Progenitor cell of endocrine pancreas (in vitro differentiated cells): Measurements from ENCODE around the gene MEOX2. TPM values are rescaled to one million over a fixed set of nuclear protein-coding genes. Genes with fewer than 3 reads are reported as not detected.

Experiments used
- DNase-seq: peaks from one replicate; pipeline ENCODE4 v3.0.0; 2021; ENCODE audit warnings: low spot score; ENCODE audit not compliant: unreplicated experiment
- H3K27ac Mint-ChIP-seq: 2 replicates; pipeline ENCODE4 v1.8.0; 2021; ENCODE audit warnings: mild to moderate bottlenecking, moderate library complexity, mixed read lengths
- H3K27me3 Mint-ChIP-seq: 2 replicates; pipeline ENCODE4 v1.8.0; 2021; ENCODE audit warnings: mixed read lengths
- H3K36me3 Mint-ChIP-seq: 2 replicates; pipeline ENCODE4 v1.8.0; 2022; ENCODE audit warnings: mixed read lengths; ENCODE audit not compliant: insufficient read depth
- H3K4me1 Mint-ChIP-seq: 2 replicates; pipeline ENCODE4 v1.8.0; 2021; ENCODE audit warnings: low read depth, mixed read lengths
- H3K4me3 Mint-ChIP-seq: 2 replicates; pipeline ENCODE4 v1.8.0; 2021; ENCODE audit warnings: low read depth, mild to moderate bottlenecking, moderate library complexity, mixed read lengths
- H3K9me3 Mint-ChIP-seq: 2 replicates; pipeline ENCODE4 v1.8.0; 2021; ENCODE audit warnings: low read depth, mixed read lengths
- CTCF ChIP-seq: fragments of 200-600 bp; sonication (generic); IDR thresholded peaks from one replicate; pipeline ENCODE4 v1.5.0; 2021; ENCODE audit warnings: antibody characterized with exemption, mild to moderate bottlenecking; ENCODE audit not compliant: unreplicated experiment
- total RNA-seq: library from RNA; stranded (reverse); gene quantifications from 2 replicates; pipeline ENCODE4 v1.2.1, GENCODE V29; 2021

The MEOX2 gene
- total RNA-seq, 1 donor from 2014 or later, result not detected

GRCh38 chr7:15685358-15686294, 857 bp downstream of the MEOX2 start:
- Mint-ChIP-seq H3K36me3 (no peaks in the 10 kb centered on the region), H3K9me3 (no peaks in the 10 kb centered on the region), H3K4me3 (peak overlapping the region; percentile 56), H3K27me3 (peaks cover 79% of the 10 kb centered on the region), H3K27ac (no peak overlapping the region), H3K4me1 (peaks cover 19% of the 10 kb centered on the region)
- no peak for TF ChIP-seq CTCF
- DNase-seq, result peak; percentile 24

GRCh38 chr7:15684871-15685270, 1.6 kb downstream of the MEOX2 start:
- Mint-ChIP-seq H3K36me3 (no peaks in the 10 kb centered on the region), H3K27me3 (peaks cover 80% of the 10 kb centered on the region), H3K9me3 (no peaks in the 10 kb centered on the region), H3K4me3 (no peak overlapping the region), H3K27ac (no peak overlapping the region), H3K4me1 (peaks cover 19% of the 10 kb centered on the region)
- no peak for TF ChIP-seq CTCF
- no peak for DNase-seq

- Mint-ChIP-seq H3K27ac (no peak overlapping the region), H3K36me3 (no peaks in the 10 kb centered on the region), H3K27me3 (peaks cover 78% of the 10 kb centered on the region), H3K4me3 (no peak overlapping the region), H3K9me3 (no peaks in the 10 kb centered on the region), H3K4me1 (peaks cover 19% of the 10 kb centered on the region)
- no peak for DNase-seq
- no peak for TF ChIP-seq CTCF
These were observed 2.2 kb downstream of the MEOX2 start for GRCh38 chr7:15684111-15684800.

- Mint-ChIP-seq H3K27me3 (peaks cover 63% of the 10 kb centered on the region), H3K4me1 (peaks cover 19% of the 10 kb centered on the region)
- no peak for TF ChIP-seq CTCF
These were observed 3.7 kb downstream of the MEOX2 start for GRCh38 chr7:15682751-15683245.

GRCh38 chr7:15682111-15682510, 4.4 kb downstream of the MEOX2 start:
- Mint-ChIP-seq H3K9me3 (no peaks in the 10 kb centered on the region), H3K27ac (no peak overlapping the region), H3K4me1 (peaks cover 14% of the 10 kb centered on the region), H3K4me3 (no peak overlapping the region), H3K27me3 (peaks cover 56% of the 10 kb centered on the region), H3K36me3 (no peaks in the 10 kb centered on the region)
- DNase-seq, result no peak
- no peak for TF ChIP-seq CTCF

More at GRCh38 chr7:15682751-15683245, 3.7 kb downstream of the MEOX2 start:
- Mint-ChIP-seq H3K27ac (no peak overlapping the region), H3K9me3 (no peaks in the 10 kb centered on the region), H3K4me3 (no peak overlapping the region), H3K36me3 (no peaks in the 10 kb centered on the region)
- DNase-seq, result no peak
